Stimulated activated CD4-positive, alpha-beta T cell treated with anti-CD3 and anti-CD28 coated beads, Interleukin-1b, Interleukin-23, amount 100 ng/mL, for 24 hours (primary cell): ENCODE data around the gene ADAMTSL2.
A peak's percentile ranks its signal among the peaks of the same experiment; 100 is the strongest.

Experiments used
- DNase-seq, 4 experiments: peaks; one replicate each; pipeline ENCODE4 v3.0.0-alpha.2; 2020; ENCODE audit warnings: low read depth in 4 of 4, low spot score in 1 of 4

The ADAMTSL2 gene

GRCh38 chr9:133534346-133535291, at the start of gene ADAMTSL2:
ADAMTSL2 (plus strand) TSS chr9:133534704; CDS start chr9:133536713, 2,009 bp downstream.
- DNase-seq = peak in 2 of 4 experiments; percentile 18 to 28

GRCh38 chr9:133485531-133486260, 48.8 kb upstream of the ADAMTSL2 start:
- DNase-seq = no peak

DNA sequence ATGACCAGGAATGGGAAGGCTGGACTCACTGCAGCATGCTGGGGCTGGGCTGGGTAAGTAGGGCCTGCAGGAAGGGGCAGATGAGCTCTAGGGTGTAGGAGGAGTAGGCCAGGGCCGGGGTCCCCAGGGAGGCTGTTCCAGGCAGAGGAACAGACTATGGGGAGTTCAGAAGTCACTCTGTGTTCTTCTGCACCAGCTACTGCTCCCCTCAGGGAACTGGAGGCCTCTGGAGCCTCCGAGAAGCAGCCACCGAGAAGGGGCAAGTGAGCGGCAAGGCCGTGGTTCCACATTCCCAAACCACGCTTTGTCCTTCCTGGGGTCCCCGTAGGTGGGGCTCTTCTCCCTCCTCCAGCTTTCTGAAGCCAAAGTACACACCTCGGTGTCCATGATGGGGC, 47.2 kb upstream of the ADAMTSL2 start:
- DNase-seq = no peak

DNA sequence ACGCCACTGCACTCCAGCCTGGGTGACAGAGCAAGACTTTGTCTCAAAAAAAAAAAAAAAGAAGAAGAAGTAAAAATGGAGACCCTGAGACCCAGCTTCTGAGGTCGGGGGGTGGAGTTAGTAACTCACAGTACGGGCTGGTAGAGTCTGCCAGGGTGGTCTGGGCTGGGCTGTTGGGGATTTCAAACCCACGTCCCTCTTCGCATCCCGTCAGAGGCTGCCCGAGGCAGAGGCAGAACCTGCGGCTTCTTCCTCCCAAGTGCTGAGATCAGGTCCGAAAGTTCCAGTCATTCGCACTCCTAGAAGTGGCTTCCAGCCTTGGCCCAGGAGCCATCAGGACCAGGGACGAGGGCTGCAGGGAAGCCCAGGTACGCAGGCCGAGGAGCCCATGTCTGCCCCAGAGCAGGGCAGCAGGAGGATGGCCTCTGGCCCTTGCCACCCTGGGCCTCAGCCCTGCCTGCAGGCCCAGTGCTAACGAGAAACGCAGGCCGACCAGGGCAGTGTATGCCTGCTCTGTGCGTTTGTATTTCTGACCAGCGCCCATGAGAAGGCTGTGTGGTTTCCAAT, 45.7 kb upstream of the ADAMTSL2 start:
- DNase-seq = no peak

DNA sequence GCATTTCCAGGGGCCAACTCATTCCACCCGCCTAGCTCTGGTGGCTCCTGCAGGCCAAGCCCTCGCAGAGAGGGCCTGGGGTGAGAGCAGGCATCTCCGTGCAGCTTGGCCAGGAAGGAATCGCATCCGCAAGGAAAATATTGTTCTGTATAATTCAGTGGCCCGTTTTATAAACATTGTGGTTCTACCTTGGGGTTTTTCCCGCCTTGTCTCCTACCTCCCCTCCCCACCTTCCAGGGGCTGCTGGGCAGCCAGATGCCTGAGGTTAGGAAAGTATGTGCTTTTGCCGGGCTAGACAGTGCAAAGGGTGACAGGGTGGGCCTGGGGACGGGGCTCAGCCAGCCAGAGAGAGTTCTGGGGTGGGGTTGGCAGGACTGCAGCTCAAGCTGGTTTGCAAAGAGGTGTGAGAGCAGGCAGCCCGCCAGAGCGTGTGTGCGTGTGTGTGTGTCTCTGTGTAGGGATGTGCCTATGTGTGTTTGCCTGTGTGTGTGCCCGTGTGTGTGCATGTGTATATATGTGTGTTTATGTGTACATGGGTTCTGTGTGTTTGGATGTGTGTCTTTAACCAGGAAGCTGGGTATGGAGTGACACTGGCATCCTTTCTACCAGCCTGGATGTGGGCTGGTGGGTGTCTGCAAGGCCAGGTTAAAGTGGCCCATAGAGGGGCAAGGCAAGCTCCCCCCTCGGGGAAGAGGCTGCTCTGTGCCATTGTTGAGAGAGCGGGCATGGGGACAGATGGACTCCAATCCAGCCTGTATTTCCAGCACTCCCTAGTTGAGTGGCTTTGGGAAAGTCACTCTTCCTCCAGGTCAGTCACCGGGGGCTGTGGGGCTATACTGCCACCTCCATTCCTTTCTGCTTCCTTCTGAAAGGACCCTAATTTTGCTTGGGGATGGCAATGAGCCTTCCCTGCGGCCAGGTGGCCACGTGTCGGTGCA, 45.0 kb upstream of the ADAMTSL2 start:
- no peak for DNase-seq

- no peak for DNase-seq
Observed at GRCh38 chr9:133490201-133490681, 44.3 kb upstream of the ADAMTSL2 start.

DNA sequence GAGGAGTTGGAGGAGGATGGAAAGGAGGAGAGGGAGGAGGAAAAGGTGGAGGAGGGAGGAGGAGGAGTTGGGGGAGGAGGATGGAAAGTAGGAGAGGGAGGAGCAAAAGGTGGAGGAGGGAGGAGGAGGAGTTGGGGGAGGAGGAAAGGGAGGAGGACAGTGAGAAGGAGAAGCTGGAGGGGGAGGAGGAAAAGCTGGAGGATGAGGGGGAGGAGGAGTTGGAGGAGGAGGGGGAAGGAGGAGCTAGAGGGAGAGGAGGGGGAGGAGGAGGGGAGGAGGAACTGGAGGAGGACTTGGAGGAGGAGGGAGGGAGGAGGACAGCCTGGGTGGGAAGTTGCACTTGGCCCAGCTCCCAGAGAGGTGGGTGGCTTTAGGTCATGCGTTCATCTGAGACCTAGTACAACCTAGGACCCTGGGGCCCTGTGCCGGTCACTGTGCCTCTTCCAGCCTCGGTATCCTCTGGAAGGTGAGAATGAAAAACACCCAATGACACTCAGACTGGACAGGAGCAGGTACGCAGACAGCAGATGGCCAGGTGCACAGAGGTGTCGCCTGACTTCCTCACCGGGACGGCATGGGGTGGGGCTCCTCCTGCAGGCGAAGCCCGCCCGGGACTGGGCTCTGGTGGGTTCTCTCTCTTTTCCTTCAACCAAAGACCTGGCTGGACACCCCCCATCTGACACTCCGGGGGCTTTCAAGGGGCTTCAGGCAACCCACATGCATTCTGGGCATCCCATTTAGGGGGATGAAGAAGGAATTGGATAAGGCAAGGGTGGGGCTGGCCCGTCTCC, 43.4 kb upstream of the ADAMTSL2 start:
- DNase-seq = no peak

DNA sequence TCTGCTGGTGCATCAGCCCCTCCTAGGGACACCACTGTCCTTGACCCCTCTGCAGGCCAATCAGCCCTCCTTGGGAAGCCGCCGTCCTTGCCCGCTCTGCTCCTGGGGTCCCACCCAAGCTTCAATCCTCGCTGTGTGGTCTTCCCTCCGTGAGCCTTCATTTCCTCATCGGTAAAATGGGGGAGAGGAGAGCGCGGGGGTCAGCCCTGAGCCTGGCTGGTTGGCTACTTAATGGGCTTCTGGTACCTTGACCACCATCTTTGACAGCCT, 42.9 kb upstream of the ADAMTSL2 start:
- no peak for DNase-seq

DNA sequence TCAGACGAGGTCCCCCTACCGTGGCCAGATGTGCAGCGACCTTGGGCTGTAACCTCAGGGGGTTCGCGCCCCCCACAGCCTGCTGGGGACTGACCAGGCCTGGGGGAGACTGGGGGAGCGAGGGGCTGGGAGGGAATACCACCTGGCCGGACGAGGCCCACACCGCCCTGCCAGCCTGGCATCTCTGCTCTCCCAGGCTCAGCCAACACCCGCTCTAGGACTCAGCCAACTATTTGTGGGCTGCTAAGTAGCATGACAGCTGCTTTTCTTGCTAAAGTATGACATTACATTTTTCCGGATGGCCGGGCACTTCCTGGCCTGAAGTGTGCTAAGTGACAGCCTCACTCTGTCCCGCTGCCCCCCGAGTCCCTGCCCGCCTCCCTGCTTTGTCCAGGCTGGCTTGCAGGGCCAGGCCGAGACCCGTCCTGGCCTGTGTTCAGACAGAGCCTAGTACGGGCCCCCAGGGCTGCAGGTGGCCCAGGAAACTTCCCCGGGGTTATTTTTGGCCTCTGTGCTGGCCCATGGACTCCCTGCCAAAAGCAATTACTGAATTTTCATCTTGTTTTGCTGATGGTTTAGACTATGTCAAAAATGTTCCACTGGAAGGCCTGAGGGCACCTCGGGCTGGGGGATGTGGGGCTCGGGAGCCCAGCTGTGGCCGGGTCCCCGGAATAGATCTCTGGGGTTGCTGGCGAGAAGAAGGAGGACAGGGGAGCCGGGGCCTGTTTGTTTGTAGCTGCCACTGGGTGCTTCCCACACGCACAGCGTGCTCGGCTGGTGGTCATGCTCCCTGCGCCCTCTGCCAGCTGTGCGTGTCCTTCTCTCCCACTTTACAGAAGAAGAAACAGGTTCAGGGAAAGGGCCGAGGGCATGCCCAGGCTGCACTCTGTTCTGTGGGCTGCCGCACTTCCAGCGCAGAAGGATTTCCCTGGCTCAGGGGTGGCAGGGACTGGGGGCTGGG, 42.2 kb upstream of the ADAMTSL2 start:
- DNase-seq = no peak

DNA sequence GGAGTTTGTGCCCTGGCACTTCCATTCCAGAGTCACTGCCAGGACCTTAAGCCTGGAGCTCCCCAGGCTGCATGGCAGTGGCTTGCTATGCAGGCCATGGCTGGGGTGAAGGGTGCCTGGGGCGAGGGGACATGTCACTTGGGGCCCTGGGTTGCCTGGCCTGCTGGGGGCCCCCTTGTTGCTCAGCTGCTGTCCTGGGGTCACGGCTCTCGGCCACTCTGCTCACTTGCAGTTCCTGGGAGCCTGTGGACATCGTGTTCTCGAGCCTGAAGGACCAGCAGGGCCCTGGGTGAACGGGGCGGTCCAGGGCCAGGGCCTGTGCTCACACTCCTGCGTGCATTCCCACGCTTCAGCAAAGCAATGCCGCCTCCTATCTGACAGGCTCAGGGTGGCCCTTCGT, 41.1 kb upstream of the ADAMTSL2 start:
- no peak for DNase-seq

DNA sequence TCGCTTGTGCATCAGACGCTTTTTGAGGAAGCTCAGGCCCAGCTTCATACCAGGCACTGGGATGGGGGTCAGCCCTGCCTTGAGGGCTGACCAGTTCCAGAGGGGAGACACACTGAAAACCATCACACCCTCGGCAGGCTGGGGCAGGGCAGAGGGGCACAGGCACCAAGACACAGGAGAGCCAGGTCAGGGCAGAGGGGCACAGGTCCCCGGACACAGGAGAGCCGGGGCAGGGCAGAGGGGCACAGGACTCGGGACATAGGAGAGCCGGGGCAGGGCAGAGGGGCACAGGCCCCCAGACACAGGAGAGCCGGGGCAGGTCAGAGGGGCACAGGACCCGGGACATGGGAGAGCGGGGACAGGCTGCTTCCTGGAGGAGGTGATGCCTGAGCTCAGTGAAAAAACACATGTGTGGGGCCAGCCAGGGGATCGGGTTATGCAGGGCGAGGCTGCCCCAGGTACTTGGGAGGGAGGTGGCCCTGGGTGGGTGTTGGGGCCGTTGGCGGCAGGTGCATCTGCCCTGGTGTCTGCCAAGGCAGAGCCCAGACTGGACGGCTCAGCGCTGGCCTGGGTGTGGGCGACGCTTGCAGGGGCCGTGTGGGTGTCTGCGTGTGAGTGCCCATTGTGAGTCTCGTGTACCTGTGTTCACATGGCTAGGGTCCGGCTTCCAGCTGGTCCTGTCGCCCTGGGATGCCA, 40.5 kb upstream of the ADAMTSL2 start:
- DNase-seq = no peak

- DNase-seq = no peak
Observed at GRCh38 chr9:133494636-133495326, 39.7 kb upstream of the ADAMTSL2 start.

- DNase-seq = no peak
Observed at GRCh38 chr9:133495327-133496293, 38.9 kb upstream of the ADAMTSL2 start.

DNA sequence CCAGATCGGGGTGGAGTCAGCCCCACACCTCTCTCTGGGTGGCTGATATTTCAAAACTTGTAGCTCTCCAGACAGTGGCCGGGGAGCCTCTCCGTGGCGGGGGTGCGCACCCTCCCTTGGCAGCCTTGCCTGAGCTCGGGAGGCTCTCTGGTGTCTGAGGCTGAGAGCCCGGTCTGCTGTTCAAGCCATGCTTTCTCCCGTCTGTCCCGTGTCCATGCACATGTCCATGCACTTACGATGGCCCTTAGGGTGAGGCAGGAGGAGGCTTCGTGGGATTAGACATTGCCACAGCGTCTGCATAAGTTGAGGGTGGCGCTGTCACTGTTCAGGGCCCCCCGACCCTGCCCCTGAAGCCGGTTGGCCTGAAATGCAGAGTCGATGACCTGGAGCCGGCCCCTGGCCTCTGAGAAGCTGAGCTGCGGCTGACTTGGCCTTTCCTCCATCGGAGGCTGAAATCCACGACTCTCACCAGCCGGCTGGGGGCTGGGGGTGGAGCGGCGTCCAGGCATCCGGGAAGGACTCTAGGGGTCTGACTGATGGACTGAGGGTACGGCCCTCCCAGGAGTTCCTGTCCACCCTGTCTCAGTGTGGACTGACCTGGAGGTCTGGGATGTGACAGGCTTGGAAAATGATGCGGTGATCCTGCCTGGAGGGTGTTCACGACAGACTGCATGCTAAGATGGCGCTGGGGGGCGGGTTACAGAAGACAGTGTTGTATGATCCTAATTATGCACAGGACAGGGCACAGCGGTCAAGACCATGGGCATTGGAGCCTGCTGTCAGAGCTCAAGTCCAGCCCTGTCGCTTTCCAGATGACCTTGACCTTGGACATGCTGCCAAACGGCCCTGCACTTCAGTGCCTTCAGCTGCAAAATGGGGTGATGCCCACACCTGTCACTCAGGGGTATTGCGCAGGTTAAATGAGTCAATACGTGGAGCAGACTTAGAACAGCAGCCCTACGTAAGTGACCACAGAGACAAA, 37.4 kb upstream of the ADAMTSL2 start:
- no peak for DNase-seq

- DNase-seq = no peak
Observed at GRCh38 chr9:133499132-133499891, 35.2 kb upstream of the ADAMTSL2 start.
